K562 (cell line): ENCODE measurements around the gene LAMA3. TPM values are rescaled to one million over a fixed set of nuclear protein-coding genes. Genes with fewer than 3 reads are reported as not detected.

ENCODE experiments used
- ATAC-seq: fragments of 200-7000 bp; cut with Tn5 transposase; 3 replicates; pipeline ENCODE4 v1.9.1; 2020; ENCODE audit warnings: moderate library complexity
- BruUV-seq: library from RNA; stranded (reverse); fragments of 400-500 nt; replicated peaks from 2 replicates; lab custom pipeline; 2021; lab: Mats Ljungman, UMichigan
- CTCF ChIA-PET: fragments of 300-600 bp; formaldehyde crosslinking; extraction: SDS; loops from one replicate; lab custom pipeline; 2021; ENCODE audit warnings: low intra/inter-chr PET ratio; lab: Yijun Ruan, JAX
- POLR2A ChIA-PET: fragments of 300-600, 350-650 bp; sonication (Branson Sonifier 250); formaldehyde crosslinking; extraction: SDS; loops from one replicate; lab custom pipeline; 2021; ENCODE audit warnings: antibody characterized with exemption, inconsistent platforms; lab: Yijun Ruan, JAX
- DNase-seq, 4 experiments: peaks; one replicate each; pipeline versions ENCODE4 v3.0.0 to v3.0.0-alpha.2; 2011 to 2018; ENCODE audit warnings: low spot score in 3 of 4, mixed read lengths in 3 of 4; ENCODE audit errors: extremely low read depth in 1 of 4
- FAIRE-seq: peaks from 2 replicates; lab custom pipeline; 2011; peaks lifted over from hg19 to GRCh38; lab: Jason Lieb, UNC
- H2AFZ ChIP-seq: 2 replicates; pipeline ENCODE4 v1.6.0; 2011; ENCODE audit warnings: low read depth, low read length, control low read depth, inconsistent platforms
- H3K27ac ChIP-seq: fragments of 200-600 bp; 3 replicates; pipeline ENCODE4 v1.8.0; 2011; ENCODE audit warnings: low read depth, mild to moderate bottlenecking, control low read depth, inconsistent platforms, low read length, moderate library complexity, mixed read lengths; ENCODE audit errors: extremely low read depth
- H3K27me3 ChIP-seq, 2 experiments: fragments of 300-600 bp in 1 of 2; 2 replicates in 1 of 2; 3 replicates in 1 of 2; pipeline versions ENCODE4 v1.6.0 to v1.8.0; 2011; ENCODE audit warnings: inconsistent platforms in 2 of 2, low read length in 2 of 2, mild to moderate bottlenecking in 1 of 2, mixed read lengths in 1 of 2, moderate library complexity in 1 of 2; ENCODE audit not compliant: control insufficient read depth in 2 of 2, insufficient read depth in 2 of 2
- H3K36me3 ChIP-seq: fragments of 300-600 bp; 3 replicates; pipeline ENCODE4 v1.8.0; 2011; ENCODE audit warnings: mild to moderate bottlenecking, low read length, inconsistent platforms; ENCODE audit not compliant: control insufficient read depth, insufficient read depth
- H3K4me1 ChIP-seq, 2 experiments: fragments of 200-600 bp in 1 of 2; replicated peaks in 1 of 2; 2 replicates in 1 of 2; 3 replicates in 1 of 2; pipeline versions ENCODE4 v1.5.1 to v1.8.0; 2011; ENCODE audit warnings: inconsistent platforms in 2 of 2, low read length in 2 of 2, mild to moderate bottlenecking in 1 of 2, mixed read lengths in 1 of 2, moderate library complexity in 1 of 2; ENCODE audit not compliant: control insufficient read depth in 2 of 2, insufficient read depth in 2 of 2
- H3K4me2 ChIP-seq: 2 replicates; pipeline ENCODE4 v1.6.1; 2011; ENCODE audit warnings: low read length, control low read depth, inconsistent platforms, mixed read lengths; ENCODE audit not compliant: insufficient read depth
- H3K4me3 ChIP-seq: fragments of 200-600 bp; sonication (generic), shearing (Covaris generic); 2 replicates; pipeline ENCODE4 v1.5.1; 2016; ENCODE audit warnings: control low read depth, inconsistent platforms
- H3K79me2 ChIP-seq: fragments of 200-600 bp; 3 replicates; pipeline ENCODE4 v1.8.0; 2011; ENCODE audit warnings: low read length, inconsistent platforms; ENCODE audit not compliant: control insufficient read depth, insufficient read depth
- H3K9ac ChIP-seq, 2 experiments: 2 replicates each; pipeline versions ENCODE4 v1.6.0 to v1.6.1; 2011; ENCODE audit warnings: low read depth in 2 of 2, low read length in 2 of 2, control low read depth in 1 of 2, inconsistent platforms in 1 of 2, mild to moderate bottlenecking in 1 of 2, mixed read lengths in 1 of 2; ENCODE audit not compliant: insufficient read depth in 1 of 2
- H3K9me1 ChIP-seq: one replicate; pipeline ENCODE4 v1.6.0; 2011; ENCODE audit warnings: inconsistent platforms, mild to moderate bottlenecking, low read length, moderate library complexity; ENCODE audit not compliant: control insufficient read depth, insufficient read depth
- H3K9me3 ChIP-seq: replicated peaks from 2 replicates; pipeline ENCODE4 v1.5.1; 2011; ENCODE audit warnings: low read depth, low read length, inconsistent platforms; ENCODE audit not compliant: control insufficient read depth, insufficient read depth
- H4K20me1 ChIP-seq: replicated peaks from 2 replicates; pipeline ENCODE4 v1.6.1; 2011; ENCODE audit warnings: low read length, inconsistent platforms, mixed read lengths; ENCODE audit not compliant: control insufficient read depth, insufficient read depth
- ARID2 ChIP-seq: fragments of 450-650 bp; IDR thresholded peaks from 2 replicates; pipeline ENCODE4 v1.6.1; 2017; ENCODE audit warnings: antibody characterized with exemption, mild to moderate bottlenecking
- EHMT2 ChIP-seq: fragments of 450-650 bp; IDR thresholded peaks from 2 replicates; pipeline ENCODE4 v1.6.1; 2018; ENCODE audit warnings: antibody characterized with exemption
- FOXP1 ChIP-seq: sonication (generic); formaldehyde crosslinking; IDR thresholded peaks from 2 replicates; pipeline ENCODE4 v1.8.0; 2022; ENCODE audit warnings: mild to moderate bottlenecking, missing genetic modification reagents
- ZBTB8A ChIP-seq: fragments of 450-650 bp; IDR thresholded peaks from 2 replicates; pipeline ENCODE4 v1.6.1; 2018; ENCODE audit warnings: mild to moderate bottlenecking, moderate library complexity; ENCODE audit not compliant: partially characterized antibody
- ZNF143 ChIP-seq: sonication (generic); formaldehyde crosslinking; IDR thresholded peaks from 2 replicates; pipeline ENCODE4 v1.9.0; 2022; ENCODE audit warnings: mild to moderate bottlenecking, missing genetic modification reagents
- ZNF436 ChIP-seq: fragments of 250-450, 450-650 bp; sonication (Bioruptor Pico); formaldehyde crosslinking; IDR thresholded peaks from 2 replicates; pipeline ENCODE4 v1.7.0; 2020; ENCODE audit warnings: mild to moderate bottlenecking
- WGBS: fragments of 100-300 bp; shearing (Covaris generic); methylation state at CpG from one replicate; pipeline ENCODE4 v1.1.6; 2016; ENCODE audit warnings: low coverage, mixed read lengths; ENCODE audit not compliant: insufficient coverage; ENCODE audit errors: missing lambda C conversion rate; 5-methylcytosine and 5-hydroxymethylcytosine counted together
- in situ Hi-C: fragments of 300-500 bp; cut with MboI; formaldehyde crosslinking; loops from 4 replicates; pipeline ENCODE4 v1.15.0; 2018; ENCODE audit warnings: inconsistent platforms, mixed read lengths
- intact Hi-C: fragments of 100-400 bp; cut with micrococcal nuclease; formaldehyde crosslinking; loops from 2 replicates; pipeline ENCODE4 v1.14.2; 2022
- polyA plus RNA-seq, 8 experiments: library from polyadenylated mRNA; depleted of rRNA in 4 of 8; stranded (reverse) in 5 of 8; unstranded in 3 of 8; fragments of >200 nt; fragmentation: Nextera tagmentation in 2 of 8; fragmentation: Illumina TruSeq in 1 of 8; extraction: Ambion mirVana in 2 of 8; extraction: Trizol in 1 of 8; gene quantifications; 2 replicates each; pipeline versions ENCODE4 v1.2.1 to v1.2.3, GENCODE V29; 2011 to 2014; ENCODE audit warnings: inconsistent platforms in 1 of 8, missing spikeins in 1 of 8
- total RNA-seq, 7 experiments: library from RNA; depleted of rRNA in 6 of 7; stranded (reverse); fragments of >200 nt in 6 of 7; fragmentation: Illumina TruSeq in 2 of 7; extraction: Trizol in 2 of 7; gene quantifications; 2 replicates each; pipeline versions ENCODE4 v1.2.1 to v1.2.3, GENCODE V29; 2011 to 2021; ENCODE audit warnings: low replicate concordance in 1 of 7
- TF ChIP-seq, protein P1 (sequence below): sonication (generic); formaldehyde crosslinking; IDR thresholded peaks from 2 replicates; pipeline ENCODE4 v1.9.0; 2022; ENCODE audit warnings: mild to moderate bottlenecking, missing genetic modification reagents
- TF ChIP-seq, protein P2 (sequence below): sonication (generic); formaldehyde crosslinking; IDR thresholded peaks from 2 replicates; pipeline ENCODE4 v1.8.0; 2022; ENCODE audit warnings: mild to moderate bottlenecking, missing genetic modification reagents

The LAMA3 gene
- total and polyA plus RNA-seq, 9 of the 15 experiments (the other 6 are each of a cell fraction or from before 2014, with no cell fraction given), result 0.07 TPM; not detected in 8

DNA sequence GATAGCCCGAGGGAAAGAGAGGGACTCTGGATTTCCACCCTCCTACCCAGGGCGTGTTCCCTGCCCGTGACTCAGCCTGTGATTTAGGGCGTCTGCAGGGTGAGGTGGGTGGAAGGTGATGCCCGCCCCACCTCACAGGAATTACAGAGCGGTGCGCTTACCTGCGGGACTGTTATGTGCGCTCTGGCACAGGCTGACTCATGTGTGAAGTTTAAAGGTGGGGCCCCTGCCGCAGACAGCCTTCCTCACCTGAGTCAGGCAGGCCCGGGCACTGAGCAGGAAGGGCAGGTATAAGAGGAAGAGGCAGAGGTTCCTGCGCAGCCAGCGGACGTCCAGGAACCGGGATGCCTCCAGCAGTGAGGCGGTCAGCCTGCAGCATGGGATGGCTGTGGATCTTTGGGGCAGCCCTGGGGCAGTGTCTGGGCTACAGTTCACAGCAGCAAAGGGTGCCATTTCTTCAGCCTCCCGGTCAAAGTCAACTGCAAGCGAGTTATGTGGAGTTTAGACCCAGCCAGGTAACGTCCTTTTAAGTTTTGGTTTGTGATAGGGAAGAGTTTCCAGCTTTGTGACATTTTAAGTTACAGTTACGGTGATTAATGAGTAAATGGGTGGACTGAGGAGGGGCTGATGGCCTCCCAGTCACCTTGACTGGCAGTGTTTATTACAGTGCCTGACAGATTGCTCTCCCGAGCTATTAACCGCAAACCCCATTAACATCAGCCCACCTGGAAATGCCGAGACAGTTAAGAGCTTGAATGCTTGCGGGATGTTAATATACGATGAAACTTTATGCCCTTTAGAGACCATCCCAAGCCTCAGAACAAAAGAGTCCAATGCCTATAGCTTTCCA, 183.7 kb downstream of the LAMA3 start:
- no peak overlapping the region for H2AFZ ChIP-seq
- no peak overlapping the region for H3K4me3 ChIP-seq
- DNase-seq, result no peak
- no TSS peak for BruUV-seq
- no peak for FAIRE-seq
- intact Hi-C loops (no loop called here), in situ Hi-C loops (no loop called here)
- H3K9me1 ChIP-seq, result no peaks in the 10 kb centered on the region
- H3K27ac ChIP-seq, result no peak overlapping the region
- no peak overlapping the region for H3K4me2 ChIP-seq
- ChIA-PET CTCF (no interaction called here), POLR2A (no interaction called here)
- no peaks in the 10 kb centered on the region for H3K9me3 ChIP-seq
- ATAC-seq, result no peak
- H3K27me3 ChIP-seq, result peaks cover 4 to 8% of the 10 kb centered on the region in 2 experiments; a peak in 3 of 5 replicates
- no peaks in the 10 kb centered on the region for H3K79me2 ChIP-seq
- H4K20me1 ChIP-seq, result no peaks in the 10 kb centered on the region
- no peaks in the 10 kb centered on the region for H3K36me3 ChIP-seq
- H3K4me1 ChIP-seq, result no peaks in the 10 kb centered on the region
- no peak for TF ChIP-seq FOXP1
- no peak for TF ChIP-seq ZNF143 (CRISPR knock-in tag)
- TF ChIP-seq, protein P1, sequence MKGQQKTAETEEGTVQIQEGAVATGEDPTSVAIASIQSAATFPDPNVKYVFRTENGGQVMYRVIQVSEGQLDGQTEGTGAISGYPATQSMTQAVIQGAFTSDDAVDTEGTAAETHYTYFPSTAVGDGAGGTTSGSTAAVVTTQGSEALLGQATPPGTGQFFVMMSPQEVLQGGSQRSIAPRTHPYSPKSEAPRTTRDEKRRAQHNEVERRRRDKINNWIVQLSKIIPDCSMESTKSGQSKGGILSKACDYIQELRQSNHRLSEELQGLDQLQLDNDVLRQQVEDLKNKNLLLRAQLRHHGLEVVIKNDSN (CRISPR knock-in tag), result no peak
- TF ChIP-seq EHMT2, result no peak
- TF ChIP-seq ZNF436 (CRISPR knock-in tag), result no peak
- no peak for TF ChIP-seq ZBTB8A
- TF ChIP-seq ARID2, result no peak
- TF ChIP-seq, protein P2, sequence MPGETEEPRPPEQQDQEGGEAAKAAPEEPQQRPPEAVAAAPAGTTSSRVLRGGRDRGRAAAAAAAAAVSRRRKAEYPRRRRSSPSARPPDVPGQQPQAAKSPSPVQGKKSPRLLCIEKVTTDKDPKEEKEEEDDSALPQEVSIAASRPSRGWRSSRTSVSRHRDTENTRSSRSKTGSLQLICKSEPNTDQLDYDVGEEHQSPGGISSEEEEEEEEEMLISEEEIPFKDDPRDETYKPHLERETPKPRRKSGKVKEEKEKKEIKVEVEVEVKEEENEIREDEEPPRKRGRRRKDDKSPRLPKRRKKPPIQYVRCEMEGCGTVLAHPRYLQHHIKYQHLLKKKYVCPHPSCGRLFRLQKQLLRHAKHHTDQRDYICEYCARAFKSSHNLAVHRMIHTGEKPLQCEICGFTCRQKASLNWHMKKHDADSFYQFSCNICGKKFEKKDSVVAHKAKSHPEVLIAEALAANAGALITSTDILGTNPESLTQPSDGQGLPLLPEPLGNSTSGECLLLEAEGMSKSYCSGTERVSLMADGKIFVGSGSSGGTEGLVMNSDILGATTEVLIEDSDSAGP (CRISPR knock-in tag), result no peak
- under 1% methylated on average over 21 of the region's 25 CpGs for WGBS
- H3K9ac ChIP-seq, result no peak overlapping the region
